Mucosa of rectum (tissue), 2 donors: ENCODE measurements around the gene C16orf54.
"Not testable (repeated sequence)": the region's sequence is repeated elsewhere in the genome, so short reads cannot be mapped to it uniquely, and the experiment has no call there.

Experiments
- H3K27ac ChIP-seq, 2 donors: one replicate each; pipeline ENCODE4 v1.7.0; 2013; ENCODE audit warnings: inconsistent platforms in 2 of 2, low read depth in 2 of 2, low read length in 2 of 2
- H3K27me3 ChIP-seq, 2 donors: one replicate each; pipeline ENCODE4 v1.7.0; 2013; ENCODE audit warnings: low read length in 2 of 2; ENCODE audit not compliant: control insufficient read depth in 2 of 2, insufficient read depth in 2 of 2
- H3K36me3 ChIP-seq, 2 donors: one replicate each; pipeline ENCODE4 v1.7.0; 2013; ENCODE audit warnings: low read length in 2 of 2; ENCODE audit not compliant: control insufficient read depth in 2 of 2, insufficient read depth in 2 of 2
- H3K4me1 ChIP-seq, 2 donors: one replicate each; pipeline ENCODE4 v1.7.0; 2013; ENCODE audit warnings: low read length in 2 of 2, mild to moderate bottlenecking in 1 of 2; ENCODE audit not compliant: control insufficient read depth in 2 of 2, insufficient read depth in 2 of 2
- H3K4me3 ChIP-seq, 2 donors: one replicate each; pipeline ENCODE4 v1.7.0; 2013; ENCODE audit warnings: low read length in 2 of 2
- H3K9ac ChIP-seq, 2 donors: one replicate each; pipeline ENCODE4 v1.7.0; 2013; ENCODE audit warnings: low read length in 2 of 2, low read depth in 1 of 2, mild to moderate bottlenecking in 1 of 2
- H3K9me3 ChIP-seq, 2 donors: one replicate each; pipeline ENCODE4 v1.7.0; 2013; ENCODE audit warnings: low read length in 2 of 2; ENCODE audit not compliant: control insufficient read depth in 2 of 2
- donor health status: healthy.
- donor health status: Normal muscosa, but diverticular disease.

The C16orf54 gene

DNA sequence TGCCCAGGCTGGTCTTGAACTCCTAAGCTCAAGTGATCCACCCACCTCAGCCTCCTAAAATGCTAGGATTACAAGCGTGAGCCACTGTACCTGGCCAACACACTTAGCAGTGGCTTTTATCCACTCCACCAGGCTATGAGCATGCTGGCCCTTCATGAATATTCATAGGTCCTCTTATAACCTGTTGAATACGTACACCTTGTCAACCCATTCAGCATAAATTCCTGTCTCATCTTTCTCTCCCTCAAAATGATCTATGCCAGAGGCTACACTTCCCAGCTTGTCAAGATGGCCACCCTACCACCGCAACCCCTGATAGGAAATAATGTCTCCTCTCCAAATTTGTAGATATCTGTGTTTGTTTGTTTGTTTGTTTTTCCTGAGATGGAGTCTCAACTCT lies 21.3 kb upstream of the C16orf54 start:
- Histone ChIP-seq H3K4me3 (no peak overlapping the region), H3K4me1 (peaks cover 12 to 23% of the 10 kb centered on the region in 2 donors), H3K27me3 (no peaks in the 10 kb centered on the region), H3K9me3 (no peaks in the 10 kb centered on the region), H3K9ac (no peak overlapping the region), H3K36me3 (no peaks in the 10 kb centered on the region), H3K27ac (no peak overlapping the region)

DNA sequence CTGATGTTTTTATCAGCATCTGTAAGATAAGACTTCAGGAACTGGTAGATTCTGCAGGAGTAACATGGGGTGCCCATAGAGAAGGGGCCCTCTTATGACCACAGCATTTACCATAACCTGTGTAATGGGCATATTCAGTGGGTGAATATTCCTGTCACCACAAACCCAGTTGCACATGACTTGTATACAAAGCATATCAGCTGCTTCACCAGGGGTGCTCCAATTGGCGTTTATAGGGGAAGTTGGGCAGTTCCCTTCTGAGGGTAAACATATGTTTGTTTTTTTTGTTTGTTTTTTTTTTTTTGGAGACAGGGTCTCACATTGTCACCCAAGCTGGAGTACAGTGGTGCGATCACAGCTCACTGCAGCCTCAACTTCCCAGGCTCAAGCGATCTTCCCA lies 20.8 kb upstream of the C16orf54 start:
- Histone ChIP-seq H3K27me3 (no peaks in the 10 kb centered on the region), H3K4me3 (no peak overlapping the region), H3K27ac (no peak overlapping the region), H3K4me1 (peaks cover 12 to 23% of the 10 kb centered on the region in 2 donors), H3K36me3 (no peaks in the 10 kb centered on the region), H3K9me3 (no peaks in the 10 kb centered on the region), H3K9ac (no peak overlapping the region)

DNA sequence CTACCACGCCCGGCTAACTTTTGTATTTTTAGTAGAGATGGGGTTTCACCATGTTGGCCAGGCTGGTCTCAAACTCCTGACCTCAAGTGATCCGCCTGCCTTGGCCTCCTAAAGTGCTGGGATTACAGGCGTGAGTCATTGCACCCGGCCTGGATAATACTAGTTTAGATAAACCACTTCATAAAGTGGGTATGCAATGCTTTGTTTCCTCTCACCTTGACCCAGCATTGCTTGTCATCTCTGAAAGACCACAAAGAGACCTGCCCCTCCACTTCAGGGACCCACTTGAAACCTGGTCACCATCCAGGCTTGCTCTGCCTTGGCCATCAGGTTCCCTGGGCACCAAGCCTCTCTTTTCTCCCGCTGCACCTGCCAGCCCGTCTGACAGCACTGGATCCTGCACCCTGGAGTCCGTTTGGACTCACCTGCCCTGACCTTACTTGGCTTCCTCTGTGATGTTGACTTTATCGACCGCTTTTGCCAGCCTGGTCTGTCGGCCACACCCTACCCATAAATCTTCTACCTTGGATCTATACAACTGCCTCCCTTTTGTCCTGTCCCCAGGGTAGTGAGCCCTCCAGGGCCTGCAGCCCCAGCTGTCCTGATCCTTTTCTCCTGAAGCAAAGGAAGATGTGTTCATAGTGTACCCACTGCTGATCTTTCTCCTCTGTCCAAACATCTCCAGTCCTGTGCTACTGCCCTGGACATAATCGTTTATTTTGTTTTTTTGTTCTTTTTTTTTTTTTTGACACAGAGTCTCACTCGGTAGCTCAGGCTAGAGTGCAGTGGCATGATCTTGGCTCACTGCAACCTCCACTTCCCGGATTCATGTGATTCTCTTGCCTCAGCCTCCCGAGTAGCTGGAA lies 19.6 kb upstream of the C16orf54 start:
- Histone ChIP-seq H3K36me3 (no peaks in the 10 kb centered on the region), H3K27me3 (no peaks in the 10 kb centered on the region), H3K4me3 (no peak overlapping the region), H3K27ac (peak overlapping the region; percentile 57 to 73), H3K4me1 (peaks cover 15 to 26% of the 10 kb centered on the region in 2 donors), H3K9me3 (no peaks in the 10 kb centered on the region), H3K9ac (peak overlapping the region in 1 of 2 donors; percentile 53)

DNA sequence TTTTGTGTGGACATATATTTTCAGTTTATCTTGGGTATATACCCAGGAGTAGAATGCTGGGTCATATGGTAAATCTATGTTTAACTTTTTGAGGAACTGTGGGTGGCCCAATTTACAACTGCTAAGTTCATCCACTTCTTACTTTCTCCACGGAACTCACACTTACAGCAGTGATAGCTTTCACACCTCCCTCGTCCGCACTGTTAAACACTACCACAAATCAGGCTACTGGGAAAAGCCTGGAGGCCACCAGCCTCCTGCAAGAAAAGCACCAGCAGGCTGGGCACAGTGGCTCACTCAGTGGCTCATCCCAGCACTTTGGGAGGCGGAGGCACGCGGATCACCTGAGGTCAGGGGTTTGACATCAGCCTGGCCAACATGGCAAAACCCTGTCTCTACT lies 17.5 kb upstream of the C16orf54 start:
- Histone ChIP-seq H3K4me3 (no peak overlapping the region), H3K36me3 (no peaks in the 10 kb centered on the region), H3K27ac (no peak overlapping the region)

DNA sequence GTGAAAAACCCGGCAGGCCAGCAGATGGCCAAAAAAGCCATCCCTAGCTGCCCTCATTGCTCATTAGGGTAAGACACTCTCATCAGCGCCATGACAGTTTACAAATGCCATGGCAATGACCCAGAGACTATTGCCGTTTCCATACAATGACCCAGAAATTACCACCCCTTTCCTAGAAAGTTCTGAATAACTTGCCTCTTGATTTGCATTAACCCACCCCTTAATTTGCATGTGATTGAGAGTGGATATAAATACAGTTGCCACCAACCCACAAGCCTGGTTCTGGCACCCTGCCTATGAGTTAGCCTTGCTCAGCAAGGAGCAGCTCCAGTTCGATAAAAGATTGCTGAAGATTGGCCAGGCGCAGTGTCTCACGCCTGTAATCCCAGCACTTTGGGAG lies 16.1 kb upstream of the C16orf54 start:
- Histone ChIP-seq H3K9me3 (no peaks in the 10 kb centered on the region), H3K27me3 (no peaks in the 10 kb centered on the region), H3K27ac (no peak overlapping the region), H3K4me1 (peaks cover 16 to 24% of the 10 kb centered on the region in 2 donors), H3K36me3 (no peaks in the 10 kb centered on the region), H3K9ac (no peak overlapping the region), H3K4me3 (no peak overlapping the region)

More for the DNA sequence above, 17.5 kb upstream of the C16orf54 start:
- H3K9ac ChIP-seq: no peak overlapping the region
- H3K4me1 ChIP-seq: peaks cover 13 to 27% of the 10 kb centered on the region in 2 donors
- H3K27me3 ChIP-seq: no peaks in the 10 kb centered on the region
- no peaks in the 10 kb centered on the region for H3K9me3 ChIP-seq

DNA sequence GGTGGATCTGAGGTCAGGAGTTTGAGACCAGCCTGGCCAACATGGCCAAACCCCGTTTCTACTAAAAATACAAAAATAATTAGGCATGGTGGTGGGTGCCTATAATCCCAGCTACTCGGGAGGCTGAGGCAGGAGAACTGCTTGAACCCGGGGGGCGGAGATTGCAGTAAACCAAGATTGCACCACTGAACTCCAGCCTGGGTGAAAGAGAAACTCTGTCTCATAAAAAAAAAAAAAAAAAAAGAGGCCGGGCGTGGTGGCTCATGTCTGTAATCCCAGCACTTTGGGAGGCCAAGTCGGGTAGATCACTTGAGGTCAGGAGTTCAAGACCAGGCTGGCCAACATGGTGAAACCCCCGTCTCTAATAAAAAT lies 15.5 kb upstream of the C16orf54 start:
- Histone ChIP-seq H3K9ac (peak overlapping the region in 1 of 2 donors; percentile 18), H3K4me3 (peak overlapping the region in 1 of 2 donors; percentile 20), H3K4me1 (peaks cover 16 to 27% of the 10 kb centered on the region in 2 donors), H3K27ac (peak overlapping the region; percentile 62 to 68)
- not testable (repeated sequence) for H3K9me3 ChIP-seq, H3K36me3 ChIP-seq, H3K27me3 ChIP-seq

DNA sequence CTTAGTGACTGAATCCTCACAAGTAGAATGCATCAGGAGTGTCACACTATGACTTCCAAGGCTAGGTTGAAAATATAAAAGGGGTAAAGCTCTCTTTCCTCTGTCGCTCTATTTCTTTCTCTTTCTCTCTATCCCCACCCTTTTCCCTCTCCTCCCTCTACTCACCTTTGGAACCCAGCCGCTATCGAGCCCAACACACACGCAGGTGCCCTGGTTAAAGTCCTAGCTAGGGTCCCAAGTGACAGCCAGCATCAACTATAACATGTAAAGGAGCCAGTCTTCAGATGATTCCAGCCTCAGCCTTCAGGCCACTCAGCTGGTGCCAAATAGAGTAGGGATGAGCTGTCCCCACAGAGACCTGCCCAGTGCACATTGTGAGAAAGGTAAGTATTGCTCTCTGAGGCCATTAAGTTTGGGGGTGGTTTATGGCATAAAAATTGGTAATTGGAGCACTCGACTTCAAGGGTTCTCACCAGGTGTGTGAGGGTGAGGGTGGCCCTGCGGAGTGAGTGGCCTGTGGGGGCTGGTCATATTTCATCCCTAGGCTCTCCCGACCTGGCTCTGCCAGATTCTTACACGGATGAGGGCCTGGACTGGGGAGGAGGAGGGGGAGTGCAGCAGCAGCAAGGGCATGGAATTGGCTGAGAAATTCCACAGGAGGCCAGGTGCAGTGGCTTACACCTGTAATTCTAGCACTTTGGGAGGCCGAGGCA lies 14.9 kb upstream of the C16orf54 start:
- Histone ChIP-seq H3K9ac (peak overlapping the region in 1 of 2 donors; percentile 18), H3K4me1 (peaks cover 16 to 24% of the 10 kb centered on the region in 2 donors), H3K4me3 (peak overlapping the region; percentile 10 to 20), H3K27me3 (no peaks in the 10 kb centered on the region), H3K27ac (peak overlapping the region; percentile 62 to 68), H3K9me3 (no peaks in the 10 kb centered on the region), H3K36me3 (no peaks in the 10 kb centered on the region)

DNA sequence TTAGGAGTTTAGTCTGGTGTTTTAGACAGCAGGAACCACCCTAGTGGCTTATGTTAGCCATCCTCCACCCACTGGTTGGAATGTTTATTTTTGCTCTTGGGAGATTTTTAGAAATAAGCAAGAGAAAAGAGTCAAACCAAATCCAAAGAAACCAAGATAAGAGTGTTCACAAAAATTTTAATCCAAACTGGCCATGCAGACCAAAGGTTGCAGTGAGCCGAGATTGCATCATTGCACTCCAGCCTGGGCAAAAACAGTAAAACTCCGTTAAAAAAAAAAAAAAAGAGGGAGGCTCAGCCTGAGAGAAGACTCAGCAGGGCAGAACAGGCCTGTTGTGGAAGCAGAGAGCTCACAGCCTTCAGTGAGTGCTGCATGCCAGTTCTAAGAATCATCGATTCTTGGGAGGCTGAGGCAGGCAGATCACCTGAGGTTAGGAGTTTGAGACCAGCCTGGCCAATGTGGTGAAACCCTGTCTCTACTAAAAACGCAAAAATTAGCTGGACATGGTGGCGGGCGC lies 12.2 kb upstream of the C16orf54 start:
- no peak overlapping the region for H3K27ac ChIP-seq
- no peaks in the 10 kb centered on the region for H3K36me3 ChIP-seq
- H3K4me3 ChIP-seq: no peak overlapping the region
- no peaks in the 10 kb centered on the region for H3K27me3 ChIP-seq
- peaks cover 8 to 15% of the 10 kb centered on the region in 2 donors for H3K4me1 ChIP-seq
- no peaks in the 10 kb centered on the region for H3K9me3 ChIP-seq
- no peak overlapping the region for H3K9ac ChIP-seq

DNA sequence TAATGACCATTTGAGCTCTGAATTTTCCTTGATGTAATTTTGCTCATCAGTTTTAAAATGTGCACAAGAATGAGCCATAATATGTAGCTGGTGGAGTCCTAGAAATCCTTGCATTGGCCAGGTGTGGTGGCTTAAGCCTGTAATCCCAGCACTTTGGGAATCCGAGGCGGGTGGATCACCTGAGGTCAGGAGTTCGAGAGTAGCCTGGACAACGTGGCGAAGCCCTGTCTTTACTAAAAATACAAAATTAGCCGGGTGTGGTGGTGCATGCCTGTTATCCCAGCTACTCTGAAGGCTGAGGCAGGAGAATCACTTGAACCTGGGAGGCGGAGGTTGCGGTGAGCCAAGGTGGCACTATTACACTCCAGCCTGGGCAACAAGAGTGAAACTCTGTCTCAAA lies 11.3 kb upstream of the C16orf54 start:
- not testable (repeated sequence) for H3K27ac ChIP-seq, H3K9me3 ChIP-seq, H3K4me3 ChIP-seq, H3K27me3 ChIP-seq, H3K9ac ChIP-seq, H3K36me3 ChIP-seq
- H3K4me1 ChIP-seq: peaks cover 8 to 15% of the 10 kb centered on the region in 2 donors

DNA sequence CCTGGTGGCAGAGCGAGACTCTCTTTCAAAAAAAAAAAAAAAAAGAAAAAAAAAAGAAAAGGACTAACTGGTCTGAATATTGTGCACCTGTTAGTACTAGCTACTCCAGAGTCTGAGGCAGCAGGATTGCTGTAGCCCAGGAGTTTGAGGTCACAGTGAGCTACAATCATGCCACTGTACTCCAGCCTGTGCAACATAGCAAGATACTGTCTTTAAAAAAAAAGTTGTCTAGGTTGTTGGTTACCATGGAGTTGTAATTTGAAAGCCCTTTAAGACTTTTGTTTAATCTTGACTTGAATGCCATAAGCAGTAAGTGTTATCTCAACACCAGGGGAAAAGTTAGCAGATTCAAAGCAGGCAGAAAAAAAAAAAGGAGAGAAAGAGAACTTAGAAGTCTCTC lies 10.9 kb upstream of the C16orf54 start:
- Histone ChIP-seq H3K9ac (no peak overlapping the region), H3K9me3 (no peaks in the 10 kb centered on the region), H3K4me1 (peaks cover 8 to 15% of the 10 kb centered on the region in 2 donors), H3K4me3 (no peak overlapping the region), H3K36me3 (no peaks in the 10 kb centered on the region), H3K27ac (no peak overlapping the region), H3K27me3 (no peaks in the 10 kb centered on the region)
